ENCODE results near the gene ITK.

- TF ChIP-seq CTCF (conservative IDR thresholded peaks at IDR 0.05; ENCODE audit: low read depth in 2 of 2) (no peak), POLR2AphosphoS5 (IDR thresholded peaks at IDR 0.05; ENCODE audit: low read depth) (no peak)
Measured at GRCh38 chr5:157236423-157236822, 55.8 kb downstream of the ITK start.
